NCI-H2107 (cell line): Measurements from ENCODE around the gene PARD3.
A peak's percentile ranks its signal among the peaks of the same experiment; 100 is the strongest.

ENCODE experiments used
- DNase-seq: peaks from one replicate; lab custom pipeline; 2025; lab: John Stamatoyannopoulos, UW

PARD3 gene

GRCh38 chr10:34494012-34494411 is 321.1 kb downstream of the PARD3 start:
- DNase-seq = no peak

DNA sequence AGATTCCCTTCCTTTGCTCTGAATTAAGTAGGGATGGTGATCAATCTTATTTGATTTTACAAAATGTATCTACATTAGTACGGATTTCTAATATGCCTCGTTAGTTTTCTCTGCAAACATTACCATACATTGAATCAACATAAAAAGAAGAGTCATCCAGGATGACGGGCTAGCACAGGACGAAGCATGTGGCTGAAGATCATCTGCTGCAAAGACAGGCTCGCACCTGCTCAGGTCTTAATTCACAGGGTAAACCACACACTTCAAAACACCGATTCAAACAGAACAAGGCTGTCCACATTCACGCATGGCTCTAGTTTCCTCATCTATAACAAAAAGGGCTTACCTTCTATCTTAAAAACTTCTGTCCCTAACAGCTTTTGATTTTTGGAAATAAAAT is 323.0 kb downstream of the PARD3 start:
- DNase-seq = peak; percentile 7

DNA sequence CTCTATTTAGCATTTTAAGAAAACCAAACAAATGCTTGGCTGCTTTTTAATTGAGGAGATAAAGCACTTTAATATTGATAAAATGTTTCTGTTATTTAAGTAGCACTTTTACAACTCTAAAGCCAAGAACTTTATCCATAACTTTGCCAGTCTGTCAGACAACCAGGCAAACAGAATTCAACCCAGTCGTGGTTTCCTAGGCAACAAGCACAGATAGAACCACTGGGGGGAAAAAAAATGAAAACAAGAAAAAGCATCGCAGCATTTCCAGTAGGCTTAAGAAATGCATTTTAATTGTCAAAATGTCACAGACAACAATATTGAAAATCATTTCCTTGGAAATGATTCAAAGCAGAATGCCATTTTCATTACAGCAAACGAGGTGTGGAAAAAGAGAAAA is 323.4 kb downstream of the PARD3 start:
- DNase-seq = no peak

- no peak for DNase-seq
Measured at GRCh38 chr10:34489973-34490745, 324.9 kb downstream of the PARD3 start.

GRCh38 chr10:34489411-34489810 is 325.7 kb downstream of the PARD3 start:
- DNase-seq = no peak

DNA sequence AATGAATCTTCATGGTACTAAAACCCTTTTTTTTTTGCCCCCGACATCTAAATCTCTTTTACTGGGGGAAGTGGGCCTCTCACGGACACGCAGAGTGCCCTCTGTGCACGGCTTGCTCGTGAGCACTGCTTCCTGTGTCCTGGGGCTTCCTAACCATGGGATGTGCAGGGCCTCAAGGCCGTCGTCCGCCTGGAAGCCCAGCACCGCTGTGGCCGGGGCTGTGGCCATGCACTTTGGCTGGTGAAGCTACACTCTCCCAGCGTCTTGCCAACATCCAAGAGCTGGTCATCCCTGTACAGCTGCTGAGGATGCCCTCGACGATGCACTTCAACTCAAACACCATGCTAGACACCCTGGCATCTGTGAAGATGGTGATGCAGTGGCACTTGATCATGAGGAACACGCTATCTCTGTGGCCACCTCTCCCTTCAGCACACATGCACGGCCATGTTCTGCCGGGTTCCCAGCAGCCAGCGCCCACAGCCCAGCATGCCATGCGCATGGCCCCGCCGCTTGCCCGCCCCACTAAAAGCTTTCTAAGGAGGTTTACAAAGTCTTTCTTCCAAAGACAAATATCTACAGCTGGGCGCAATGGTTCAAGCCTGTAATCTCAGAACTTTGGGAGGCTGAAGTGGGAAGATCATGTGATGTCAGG is 326.5 kb downstream of the PARD3 start:
- no peak for DNase-seq

- DNase-seq = no peak
Measured at GRCh38 chr10:34486008-34486407, 329.1 kb downstream of the PARD3 start.

- DNase-seq = no peak
Measured at GRCh38 chr10:34484164-34484563, 330.9 kb downstream of the PARD3 start.

GRCh38 chr10:34480345-34480744 is 334.8 kb downstream of the PARD3 start:
- DNase-seq = no peak

GRCh38 chr10:34479520-34480179 is 335.4 kb downstream of the PARD3 start:
- no peak for DNase-seq

DNA sequence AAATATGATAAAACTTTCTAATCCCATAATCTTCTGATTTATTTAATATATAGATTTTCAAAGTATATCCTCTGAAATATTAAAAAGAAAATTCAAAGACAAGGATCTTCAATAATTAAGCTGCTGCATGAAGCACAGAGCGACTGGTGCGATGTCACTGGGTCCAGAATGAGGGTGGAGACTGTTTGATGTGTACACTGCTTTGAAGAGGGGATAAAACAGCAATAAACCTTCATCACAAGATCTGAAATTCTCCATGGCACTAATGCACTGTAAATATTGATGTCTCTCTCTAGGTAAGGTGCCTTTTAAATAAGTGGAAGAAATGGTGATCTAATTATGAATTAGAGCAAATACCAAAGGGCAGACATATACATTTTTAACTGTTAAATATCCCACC is 337.8 kb downstream of the PARD3 start:
- no peak for DNase-seq

DNA sequence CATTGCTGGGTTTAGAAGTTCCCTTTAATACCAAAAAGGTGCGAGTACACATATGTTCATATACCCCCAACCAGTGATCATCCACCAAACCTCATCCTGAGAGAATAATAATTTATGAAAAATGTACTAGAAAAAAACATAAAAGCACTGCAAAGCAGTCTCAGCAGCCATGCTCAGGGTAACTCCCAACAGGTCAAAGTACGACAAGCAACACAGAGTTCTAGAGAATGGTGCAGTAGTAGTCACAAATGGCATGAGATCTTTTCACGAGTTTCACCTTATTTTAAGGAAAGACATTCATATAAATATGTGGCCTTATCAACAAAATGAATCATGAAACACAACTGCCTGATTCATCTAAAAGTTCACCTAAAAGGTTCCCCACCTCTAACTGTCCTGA is 338.5 kb downstream of the PARD3 start:
- no peak for DNase-seq

- DNase-seq = no peak
Measured at GRCh38 chr10:34475786-34476185, 339.3 kb downstream of the PARD3 start.

DNA sequence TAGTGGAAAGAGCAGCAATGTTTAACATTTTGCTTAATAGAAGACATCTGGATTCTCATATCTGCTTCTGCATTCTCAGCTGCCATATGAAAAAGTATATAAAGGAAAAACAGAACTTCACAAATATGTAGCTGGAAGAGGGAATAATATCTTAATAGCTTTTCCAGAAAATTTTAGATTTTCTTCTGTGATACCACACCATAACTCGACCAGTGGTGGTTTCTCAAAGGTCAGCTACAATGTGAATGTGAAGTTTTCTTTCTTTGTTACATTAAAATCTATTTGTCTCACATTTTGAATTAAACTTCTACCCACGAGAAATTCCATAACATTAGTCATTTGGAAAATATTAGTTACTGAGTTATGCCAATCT is 339.8 kb downstream of the PARD3 start:
- DNase-seq = no peak

GRCh38 chr10:34474555-34475273 is 340.4 kb downstream of the PARD3 start:
- DNase-seq = no peak

GRCh38 chr10:34474009-34474376 is 341.1 kb downstream of the PARD3 start:
- DNase-seq = no peak

- no peak for DNase-seq
Measured at GRCh38 chr10:34473174-34474008, 341.7 kb downstream of the PARD3 start.

- DNase-seq = no peak
Measured at GRCh38 chr10:34470307-34470706, 344.8 kb downstream of the PARD3 start.

- DNase-seq = no peak
Measured at GRCh38 chr10:34469446-34469845, 345.6 kb downstream of the PARD3 start.

DNA sequence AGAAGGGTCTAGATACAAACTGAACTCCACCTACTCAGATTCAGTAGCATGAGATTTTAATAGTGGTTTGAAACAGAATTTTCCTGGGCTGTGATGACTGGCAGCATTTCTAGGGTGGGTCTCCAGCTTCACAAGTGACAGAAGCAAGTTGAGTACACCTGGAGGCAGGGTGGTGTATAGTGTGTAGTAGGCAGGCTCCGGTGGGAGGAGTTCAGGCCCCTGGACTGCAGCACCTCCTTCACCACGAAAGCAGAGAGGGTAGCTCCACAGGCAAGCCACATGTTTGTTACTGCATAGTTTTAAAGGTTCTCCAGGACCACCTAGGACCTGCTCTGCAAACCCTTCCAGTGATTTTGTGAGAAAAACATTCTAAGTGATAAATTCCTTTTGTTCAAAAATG is 347.2 kb downstream of the PARD3 start:
- DNase-seq = no peak

DNA sequence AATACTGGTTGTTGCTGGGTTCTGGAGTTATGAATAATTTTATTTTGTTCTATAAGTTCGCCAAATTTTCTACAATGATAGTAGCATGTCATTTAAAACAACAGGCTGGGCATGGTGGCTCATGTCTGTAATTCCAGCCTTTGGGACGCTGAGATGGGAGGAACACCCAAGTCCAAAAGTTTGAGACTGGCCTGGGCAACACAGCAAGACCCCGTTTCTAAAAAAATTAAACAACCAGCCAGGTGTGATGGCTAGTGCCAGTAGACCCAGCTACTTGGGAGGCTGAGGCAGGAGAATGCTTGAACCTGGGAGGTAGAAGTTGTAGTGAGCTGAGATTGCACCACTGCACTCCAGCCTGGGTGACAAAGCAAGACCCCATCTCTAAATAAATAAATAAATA is 347.7 kb downstream of the PARD3 start:
- DNase-seq = no peak

DNA sequence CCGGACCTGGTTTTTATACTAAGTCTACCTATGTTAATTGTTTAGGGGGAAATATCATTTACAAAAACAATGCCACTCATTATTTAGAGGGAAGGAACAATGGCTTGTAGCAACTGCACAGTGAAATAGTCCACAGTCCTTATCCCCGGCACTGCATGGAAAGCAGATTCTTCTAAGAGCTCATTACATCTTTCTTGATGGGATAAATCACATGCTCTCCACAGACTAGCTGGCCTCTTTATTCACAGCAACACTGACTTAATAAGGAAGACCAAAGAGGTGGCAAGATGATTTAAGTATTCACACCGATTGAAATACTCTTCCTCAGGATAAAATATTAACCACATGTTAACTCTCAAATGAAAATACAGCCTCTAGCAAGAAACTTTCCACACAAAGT is 349.4 kb downstream of the PARD3 start:
- DNase-seq = no peak
